Hematopoietic multipotent progenitor cell treated with erythropoietin and hydrocortisone succinate and interleukin-3 and kit ligand, for 17 days (in vitro differentiated cells): ENCODE results near the gene STKLD1.
"Not testable (repeated sequence)": the region's sequence is repeated elsewhere in the genome, so short reads cannot be mapped to it uniquely, and the experiment has no call there.

Experiments used
- DNase-seq: peaks from one replicate; pipeline ENCODE4 v3.0.0-alpha.2; 2015; ENCODE audit warnings: low spot score

Gene STKLD1

DNA sequence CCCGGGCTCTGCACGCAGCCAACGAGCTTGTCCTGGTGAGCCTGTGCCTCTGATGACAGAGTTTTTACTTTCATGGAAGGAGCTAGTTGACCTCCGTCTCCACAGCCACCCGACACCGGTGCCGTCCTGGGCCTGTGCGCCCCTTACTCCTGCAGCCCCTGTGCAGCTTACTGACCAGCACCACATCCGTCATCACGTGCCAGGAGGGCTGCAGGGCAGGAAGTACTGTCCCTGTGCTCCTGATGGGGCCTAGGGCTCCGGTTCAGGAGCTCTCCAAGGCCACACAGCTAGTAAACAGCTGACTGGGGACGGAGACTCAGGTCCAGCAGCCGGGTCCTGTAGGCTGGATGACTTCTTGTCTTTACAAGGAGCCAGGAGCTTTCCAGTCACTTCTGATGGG, 10.2 kb downstream of the STKLD1 start:
- no peak for DNase-seq

DNA sequence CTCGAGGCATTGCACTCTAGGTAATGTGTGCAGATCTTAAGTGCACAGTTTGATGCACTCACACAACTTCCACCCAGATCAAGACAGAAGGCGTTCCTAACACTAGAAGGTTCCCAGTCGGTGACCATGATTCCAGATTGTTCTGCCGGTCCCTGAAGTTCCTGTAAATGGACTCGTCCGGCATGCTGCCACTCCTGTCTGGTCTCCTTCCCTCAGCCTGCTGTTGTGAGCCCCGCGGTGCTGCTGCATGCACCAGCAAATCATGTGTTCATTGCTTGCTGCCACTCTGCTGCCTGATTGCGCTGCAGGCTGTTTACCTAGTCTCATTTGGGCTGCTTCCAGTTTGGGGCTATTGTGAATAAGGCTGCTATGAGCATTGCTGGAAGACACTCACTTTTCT, 11.5 kb downstream of the STKLD1 start:
- no peak for DNase-seq

DNA sequence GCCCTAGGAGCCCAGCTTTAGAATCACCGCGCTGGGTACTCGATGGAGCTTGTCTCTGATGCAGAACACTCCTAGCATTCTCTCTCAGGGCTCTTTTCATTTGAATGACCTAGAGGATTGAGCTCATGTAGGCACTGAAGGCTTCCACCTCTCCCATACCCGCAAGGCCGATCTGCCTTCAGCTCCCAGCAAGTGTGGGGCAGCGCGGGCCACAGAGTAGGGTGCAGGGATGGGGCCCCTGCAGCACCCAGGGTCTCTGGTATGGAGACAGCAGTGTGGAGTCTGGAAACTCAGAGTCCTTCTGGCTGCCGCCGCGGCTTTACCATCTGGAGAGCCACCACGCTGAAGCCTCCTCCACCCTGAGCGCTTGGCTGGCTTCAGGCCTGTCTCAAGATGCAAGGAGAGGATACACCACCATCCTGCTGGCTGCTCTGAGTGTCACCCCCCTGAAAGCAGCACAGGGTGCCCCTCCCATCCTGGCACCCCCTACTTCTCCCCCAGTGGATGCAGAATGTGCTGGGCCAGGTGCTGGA, 12.9 kb downstream of the STKLD1 start:
- DNase-seq: no peak

DNA sequence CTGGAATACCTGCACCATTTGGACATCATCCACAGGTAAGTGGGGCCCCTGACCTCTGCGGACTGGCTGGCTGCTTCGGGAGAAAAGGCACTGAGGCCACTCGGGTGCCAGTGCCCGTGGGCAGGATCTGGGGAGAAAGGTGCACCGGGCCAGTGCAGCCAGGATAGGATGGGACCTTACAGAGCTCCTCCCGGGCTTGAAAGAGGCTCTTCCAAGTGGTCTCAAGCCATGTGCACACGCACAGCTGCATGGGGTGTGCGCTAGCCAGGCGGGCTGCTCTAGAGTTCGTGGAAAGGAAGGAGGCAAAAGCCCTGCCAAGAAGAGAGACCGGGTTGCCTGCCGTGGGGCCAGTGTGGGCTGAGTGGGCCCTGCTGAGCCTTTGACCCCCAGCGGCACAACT, 13.4 kb downstream of the STKLD1 start:
- no peak for DNase-seq

DNA sequence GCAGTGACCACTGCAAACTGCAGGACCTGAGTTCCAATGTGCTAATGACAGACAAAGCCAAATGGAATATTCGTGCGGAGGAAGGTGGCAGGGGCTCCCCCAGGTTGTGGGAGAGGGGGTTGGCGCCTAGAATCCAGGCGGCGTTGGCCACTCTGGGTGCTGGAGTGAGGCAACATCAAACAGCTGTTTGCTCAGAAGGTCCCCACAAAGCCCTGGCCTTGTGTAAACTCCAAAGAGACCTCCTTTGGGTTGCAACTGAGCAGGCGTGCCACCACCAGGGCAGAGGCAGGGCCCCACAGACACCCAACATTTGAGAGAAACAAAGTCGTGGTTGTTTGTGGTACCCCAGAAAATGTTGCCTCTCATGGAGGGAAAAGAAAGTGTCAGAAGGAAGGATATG, 14.5 kb downstream of the STKLD1 start:
- DNase-seq: no peak

DNA sequence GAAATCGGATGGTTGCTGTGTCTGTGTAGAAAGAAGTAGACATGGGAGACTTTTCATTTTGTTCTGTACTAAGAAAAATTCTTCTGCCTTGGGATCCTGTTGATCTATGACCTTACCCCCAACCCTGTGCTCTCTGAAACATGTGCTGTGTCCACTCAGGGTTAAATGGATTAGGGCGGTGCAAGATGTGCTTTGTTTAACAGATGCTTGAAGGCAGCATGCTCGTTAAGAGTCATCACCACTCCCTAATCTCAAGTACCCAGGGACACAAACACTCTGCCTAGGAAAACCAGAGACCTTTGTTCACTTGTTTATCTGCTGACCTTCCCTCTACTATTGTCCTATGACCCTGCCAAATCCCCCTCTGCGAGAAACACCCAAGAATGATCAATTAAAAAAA, 15.3 kb downstream of the STKLD1 start:
- not testable (repeated sequence) for DNase-seq

DNA sequence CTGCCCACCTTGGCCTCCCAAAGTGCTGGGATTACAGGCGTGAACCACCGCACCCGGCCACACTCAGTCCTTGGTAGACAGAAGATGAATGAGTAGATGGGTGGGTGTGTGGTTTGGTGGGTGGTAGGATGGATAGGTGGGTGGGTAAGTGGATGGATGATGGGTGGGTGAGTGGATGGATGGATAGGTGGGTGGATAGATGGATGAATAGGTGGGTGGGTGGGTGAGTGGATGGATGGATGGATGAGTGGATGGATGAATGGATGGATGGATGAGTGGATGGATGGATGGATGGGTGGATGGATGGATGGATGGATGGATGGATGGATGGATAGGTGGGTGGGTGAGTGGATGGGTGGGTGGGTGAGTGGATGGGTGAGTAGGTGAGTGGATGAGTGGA, 16.1 kb downstream of the STKLD1 start:
- not testable (repeated sequence) for DNase-seq

DNA sequence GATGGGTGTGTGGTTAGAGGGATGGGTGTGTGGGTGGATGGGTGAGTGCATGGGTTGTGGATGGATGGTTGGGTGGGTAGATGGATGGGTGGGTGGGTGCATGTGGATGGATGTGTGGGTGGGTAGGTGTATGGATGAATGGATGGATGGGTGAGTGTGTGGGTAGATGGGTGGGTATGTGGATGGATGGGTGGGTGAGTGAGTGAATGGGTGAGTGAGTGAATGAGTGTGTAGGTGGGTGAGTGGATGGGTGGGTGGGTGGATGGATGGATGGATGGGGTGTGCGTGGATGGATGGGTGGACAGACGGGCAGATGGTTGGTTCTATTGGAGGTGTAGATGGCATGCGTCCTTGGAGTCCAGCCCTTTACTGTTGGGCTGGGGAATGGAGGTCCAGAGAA, 17.2 kb downstream of the STKLD1 start:
- DNase-seq: no peak

DNA sequence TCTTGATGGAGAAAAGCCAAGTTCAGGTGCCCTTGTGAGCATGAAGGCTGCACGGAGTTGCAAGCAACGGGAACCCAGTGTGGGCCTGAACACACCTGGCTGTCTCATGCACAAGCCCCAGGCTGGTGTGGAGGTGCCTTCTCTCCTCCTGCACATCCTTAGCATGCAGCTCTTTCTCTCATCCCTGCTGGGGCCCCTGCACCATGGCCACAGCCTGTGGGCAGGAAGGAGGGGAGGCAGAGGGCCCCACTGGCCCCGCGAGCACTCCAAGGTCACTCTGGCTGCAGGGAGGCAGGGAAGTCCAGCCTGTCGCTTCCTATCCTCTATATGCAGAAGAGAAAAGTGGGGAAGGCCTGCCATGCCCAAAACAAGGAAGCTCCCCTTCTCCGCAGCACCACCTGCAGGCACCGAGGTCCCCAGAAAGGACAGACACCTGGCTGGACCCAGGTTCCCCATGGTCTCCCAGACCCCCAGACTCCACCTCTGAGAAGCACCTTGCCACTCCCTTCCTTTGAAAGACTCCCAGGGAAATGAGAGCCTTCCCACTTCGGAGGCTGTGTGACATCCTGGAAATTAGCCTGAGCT, 18.6 kb downstream of the STKLD1 start:
- DNase-seq: no peak

DNA sequence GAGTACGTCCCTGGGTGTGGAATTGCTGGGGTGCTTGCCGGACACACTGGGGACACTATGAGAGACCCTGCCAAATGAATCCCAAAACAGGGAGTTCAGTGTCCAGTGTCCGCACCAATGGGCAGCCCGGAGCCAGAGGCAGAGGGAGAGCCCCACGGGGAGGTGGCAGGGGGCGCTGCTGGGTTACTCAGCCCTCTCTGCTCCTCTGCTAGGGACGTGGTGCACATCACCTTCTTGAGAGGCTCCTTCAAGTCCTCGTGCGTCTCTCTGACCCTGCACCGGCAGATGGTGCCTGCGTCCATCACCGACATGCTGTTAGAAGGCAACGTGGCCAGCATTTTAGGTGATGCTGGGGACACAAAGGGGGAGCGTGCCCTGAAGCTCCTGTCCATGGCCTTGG, 20.8 kb downstream of the STKLD1 start:
- no peak for DNase-seq

DNA sequence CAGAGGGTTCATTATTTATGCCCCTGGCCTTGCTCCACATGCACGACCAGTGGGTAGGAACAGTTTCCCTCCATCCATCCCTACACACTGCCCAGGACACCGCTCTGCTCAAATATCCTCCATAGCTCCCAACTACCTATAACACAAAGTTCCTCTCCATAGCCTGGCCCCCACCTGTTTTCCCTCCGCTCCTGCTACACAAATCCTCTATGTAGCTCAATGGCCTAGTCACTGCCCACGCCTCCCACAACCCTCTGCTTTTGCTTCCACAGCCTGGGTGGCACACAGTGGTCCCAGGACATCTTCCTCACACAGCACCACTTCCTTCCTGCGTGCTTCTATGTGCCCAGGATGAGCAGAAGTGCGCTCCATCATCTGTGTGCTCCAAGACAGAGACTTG, 21.2 kb downstream of the STKLD1 start:
- no peak for DNase-seq

DNA sequence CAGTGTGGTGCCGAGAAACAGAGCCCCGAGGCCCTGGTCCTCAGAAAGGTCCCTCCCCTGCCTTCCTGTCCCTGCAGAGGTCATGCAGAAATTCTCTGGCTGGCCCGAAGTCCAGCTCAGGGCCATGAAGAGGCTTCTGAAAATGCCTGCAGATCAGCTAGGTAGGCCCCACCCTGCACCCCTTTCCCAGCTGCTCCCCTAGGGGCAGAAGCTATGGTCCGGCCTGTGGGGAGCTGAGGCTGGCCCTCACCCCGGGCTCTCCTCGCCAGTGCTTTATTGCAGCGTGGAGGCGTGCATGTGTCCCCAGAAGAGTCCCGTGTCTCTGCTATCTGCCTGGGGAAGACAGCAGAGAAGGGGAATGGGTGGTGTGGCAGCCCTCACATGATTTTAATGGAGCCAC, 21.7 kb downstream of the STKLD1 start:
- no peak for DNase-seq

DNA sequence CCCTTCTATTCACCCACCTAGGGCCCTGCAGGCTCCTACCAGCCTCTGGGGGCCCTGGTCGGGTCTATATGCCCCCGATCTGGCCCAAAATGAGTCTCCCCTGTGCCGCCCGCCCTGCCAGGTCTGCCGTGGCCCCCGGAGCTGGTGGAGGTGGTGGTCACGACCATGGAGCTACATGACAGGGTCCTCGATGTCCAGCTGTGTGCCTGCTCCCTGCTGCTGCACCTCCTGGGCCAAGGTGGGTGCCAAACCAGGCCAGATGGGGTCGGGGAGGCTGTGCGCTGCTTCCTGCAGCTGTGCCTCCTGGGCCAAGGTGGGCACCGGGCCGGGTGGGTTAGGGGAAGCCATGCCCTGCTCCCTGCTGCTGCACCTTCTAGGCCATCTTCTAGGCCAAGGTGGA, 24.1 kb downstream of the STKLD1 start:
- DNase-seq: no peak

DNA sequence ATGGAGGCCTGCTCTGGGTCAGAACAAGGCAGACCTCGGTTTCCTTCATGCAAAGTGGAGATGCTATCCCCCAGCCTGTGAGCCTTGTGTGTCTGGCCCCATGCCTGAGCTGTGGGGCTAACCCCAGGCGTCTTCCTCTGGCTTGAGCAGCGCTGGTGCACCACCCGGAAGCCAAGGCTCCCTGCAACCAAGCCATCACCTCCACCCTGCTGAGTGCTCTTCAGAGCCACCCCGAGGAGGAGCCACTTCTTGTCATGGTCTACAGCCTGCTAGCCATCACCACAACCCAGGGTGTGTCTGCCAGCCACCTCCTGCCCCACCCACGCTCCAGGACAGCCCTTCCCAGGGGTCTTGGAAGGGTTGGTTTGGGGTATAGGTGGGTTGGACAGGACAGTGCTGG, 25.4 kb downstream of the STKLD1 start:
- DNase-seq: no peak

DNA sequence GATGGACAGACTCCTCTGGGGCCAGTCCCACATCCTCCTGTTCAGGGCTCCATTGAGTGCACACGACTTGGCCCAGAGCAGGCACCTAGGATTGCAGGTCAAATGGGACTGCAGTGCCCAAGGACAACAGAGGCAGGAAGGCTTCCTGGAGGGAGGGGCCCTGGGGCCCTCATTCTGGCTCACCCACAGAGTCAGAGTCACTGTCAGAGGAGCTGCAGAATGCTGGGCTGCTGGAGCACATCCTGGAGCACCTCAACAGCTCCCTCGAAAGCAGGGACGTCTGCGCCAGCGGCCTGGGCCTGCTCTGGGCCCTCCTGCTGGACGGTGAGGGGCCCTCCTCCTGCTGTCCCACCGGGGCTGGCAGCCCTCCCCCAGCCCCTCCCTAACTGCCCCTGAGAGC, 26.5 kb downstream of the STKLD1 start:
- no peak for DNase-seq

DNA sequence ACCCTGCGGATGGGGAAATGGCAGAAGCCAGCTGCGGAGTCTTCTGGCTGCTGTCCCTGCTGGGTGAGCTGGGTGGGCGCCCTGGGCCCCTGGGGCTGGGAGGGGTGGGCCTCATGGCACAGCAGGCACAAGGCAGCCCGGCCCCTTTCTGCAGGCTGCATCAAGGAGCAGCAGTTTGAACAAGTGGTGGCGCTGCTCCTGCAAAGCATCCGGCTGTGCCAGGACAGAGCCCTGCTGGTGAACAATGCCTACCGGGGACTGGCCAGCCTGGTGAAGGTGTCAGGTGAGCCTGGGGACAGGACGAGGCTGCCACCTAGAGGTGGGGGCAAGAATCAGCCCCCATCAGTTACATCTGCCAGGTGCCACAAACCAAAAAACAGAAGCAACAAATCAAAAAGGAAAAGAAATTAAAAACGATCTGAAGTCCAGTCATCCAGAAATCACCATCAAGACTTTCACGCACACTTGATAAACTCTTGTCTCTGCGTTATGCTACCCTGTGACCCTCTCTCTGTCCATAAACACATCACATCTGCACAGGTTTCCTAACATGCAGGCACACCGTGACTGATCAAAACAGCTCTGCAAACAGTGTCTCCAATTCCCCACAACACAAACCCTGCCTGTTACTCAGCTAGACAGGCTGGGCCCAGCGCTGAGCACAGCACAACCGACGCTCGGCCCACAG, 27.7 kb downstream of the STKLD1 start:
- DNase-seq: peak; percentile 69

DNA sequence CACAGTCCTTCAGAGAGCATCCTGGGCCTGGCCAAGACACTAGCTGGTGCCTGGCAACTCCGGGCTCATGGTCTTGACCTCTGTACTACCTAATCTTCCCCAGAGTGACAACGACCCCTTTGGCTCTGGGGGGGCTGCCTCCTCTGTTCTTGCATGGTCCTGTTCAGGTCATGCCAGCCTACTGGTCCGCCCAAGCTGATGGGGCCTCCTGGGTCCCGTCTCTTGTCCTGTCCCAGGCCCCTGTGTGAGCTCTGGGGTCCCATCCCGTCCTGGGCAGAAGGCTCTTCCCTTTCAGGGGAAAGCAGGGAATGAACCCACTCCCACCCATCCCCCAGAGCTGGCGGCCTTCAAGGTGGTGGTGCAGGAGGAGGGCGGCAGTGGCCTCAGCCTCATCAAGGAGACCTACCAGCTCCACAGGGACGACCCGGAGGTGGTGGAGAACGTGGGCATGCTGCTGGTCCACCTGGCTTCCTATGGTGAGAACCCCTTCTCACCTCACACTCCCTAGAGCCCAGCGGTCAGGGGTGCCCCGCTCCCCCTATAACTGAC, 28.4 kb downstream of the STKLD1 start:
- DNase-seq: no peak

DNA sequence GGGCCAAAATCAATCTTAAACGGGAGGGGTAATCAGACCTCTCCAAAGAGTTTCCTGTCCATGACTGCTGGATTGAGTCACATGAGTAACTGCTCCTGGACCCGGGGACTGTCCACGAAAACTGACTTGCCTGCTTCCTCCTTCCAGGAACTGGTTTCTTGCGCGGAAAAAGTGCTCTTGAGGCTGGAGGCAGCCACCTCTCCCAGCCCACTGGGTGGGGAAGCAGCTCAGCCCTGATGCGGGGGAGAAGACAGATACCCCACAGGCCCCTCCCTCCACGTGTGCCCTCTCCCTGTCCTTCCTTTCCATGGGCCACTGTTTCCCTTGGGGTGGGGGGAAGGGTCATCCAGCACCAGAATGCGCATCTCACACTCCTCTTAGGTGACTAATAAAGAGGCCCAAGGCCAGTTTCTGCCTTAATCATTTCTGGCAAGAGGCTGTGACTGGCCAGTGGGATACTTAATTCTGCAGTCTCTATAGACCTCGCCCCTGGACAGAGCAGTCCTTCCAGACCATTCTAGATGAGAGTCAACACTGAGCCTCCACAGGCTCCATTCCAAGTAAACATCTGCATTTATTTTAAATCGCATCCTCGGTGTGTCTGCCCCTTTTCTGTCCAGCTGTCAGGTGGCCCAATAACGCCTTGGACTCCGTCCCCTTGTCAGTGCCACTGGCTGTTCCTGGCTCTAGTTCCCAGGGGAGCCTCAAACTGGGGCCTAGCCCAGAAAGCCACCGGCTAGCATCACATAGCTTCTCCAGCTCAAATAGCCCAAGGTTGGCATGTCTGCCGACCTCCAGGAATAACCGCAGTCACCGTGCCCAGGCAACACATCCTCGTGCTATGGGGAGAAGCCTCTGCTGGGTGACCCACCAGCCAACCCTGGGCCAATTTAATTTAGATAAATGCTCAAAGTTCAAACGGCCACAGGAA, 29.6 kb downstream of the STKLD1 start:
- no peak for DNase-seq

DNA sequence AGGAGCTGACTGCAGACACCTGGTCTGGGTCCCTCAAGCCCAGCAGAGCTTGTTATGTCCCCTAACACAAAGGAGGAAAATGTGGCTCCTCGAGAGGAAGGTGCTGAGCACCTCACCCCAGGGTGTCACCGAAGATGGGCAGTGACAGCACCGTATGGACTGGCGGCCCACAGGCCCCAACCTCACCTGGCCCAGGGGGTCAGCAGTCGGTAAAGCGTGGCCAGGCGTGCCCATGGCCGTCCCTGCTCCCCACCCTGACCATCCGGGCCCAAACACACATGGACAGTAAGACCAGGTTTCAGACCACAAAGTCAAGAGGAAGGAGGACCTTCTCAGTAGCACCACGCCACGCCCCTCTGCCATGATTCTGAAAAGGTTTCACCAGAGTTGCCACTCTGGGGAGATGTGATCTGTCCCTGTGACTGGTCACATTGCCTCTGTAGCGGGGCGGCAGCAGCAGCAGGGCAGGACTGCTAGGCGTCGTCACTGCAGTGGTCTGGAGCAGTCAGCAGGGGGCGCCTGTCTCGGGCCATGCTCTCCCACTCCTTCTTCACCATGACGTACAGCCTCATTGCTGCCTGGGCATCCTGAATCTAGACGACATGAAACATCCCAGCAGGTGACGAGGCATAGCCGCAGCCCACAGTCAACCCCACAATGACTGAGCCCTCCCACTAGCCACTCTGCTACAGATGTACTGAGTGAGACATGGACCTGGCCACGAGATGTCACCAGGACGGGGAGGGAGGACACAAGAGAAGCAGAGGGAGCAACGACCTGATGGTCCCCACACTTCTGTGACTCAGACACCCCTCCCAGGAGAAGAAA, 30.5 kb downstream of the STKLD1 start:
- DNase-seq: peak; percentile 78

DNA sequence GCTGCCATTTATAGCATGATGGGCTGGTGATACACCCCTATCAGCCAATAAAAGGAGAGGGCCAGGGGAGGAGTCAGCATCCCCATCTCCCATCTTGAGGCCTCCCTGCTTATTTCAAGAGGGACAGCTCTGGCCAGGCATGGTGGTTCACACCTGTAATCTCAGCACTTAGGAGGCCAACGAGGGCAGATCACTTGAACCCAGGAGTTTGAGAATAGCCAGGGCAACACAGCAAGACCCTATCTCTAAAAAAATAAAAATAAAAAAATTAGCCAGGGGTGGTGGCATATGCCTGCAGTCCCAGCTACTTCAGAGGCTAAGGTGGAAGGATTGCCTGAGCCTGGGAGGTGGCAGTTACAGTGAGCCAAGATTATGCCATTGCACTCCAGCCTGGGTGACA, 31.9 kb downstream of the STKLD1 start:
- DNase-seq: no peak

DNA sequence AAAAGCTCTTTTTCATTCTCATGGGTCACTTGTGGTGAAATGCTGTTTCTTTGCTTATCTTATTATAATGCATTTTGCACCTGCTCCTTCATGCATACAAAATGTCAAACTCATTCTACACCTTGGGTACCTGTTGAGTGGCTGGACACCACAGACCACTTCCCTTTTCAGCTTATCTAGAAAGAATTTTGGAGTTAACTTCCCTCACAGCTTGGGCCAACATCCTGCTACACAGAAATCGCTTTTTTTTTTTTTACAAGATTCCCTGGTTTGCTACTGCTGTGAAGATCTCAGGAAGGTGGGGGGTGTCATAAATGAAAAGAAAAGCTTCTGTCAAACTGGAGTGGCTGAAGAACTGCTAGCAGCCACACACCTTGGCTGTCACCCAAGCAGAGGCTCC, 39.0 kb downstream of the STKLD1 start:
- no peak for DNase-seq
